Measurements from ENCODE around the gene CGRRF1. TPM values are rescaled to one million over a fixed set of nuclear protein-coding genes. Genes with fewer than 3 reads are reported as not detected.

Gene CGRRF1
- polyA plus RNA-seq, 1 of the 3 experiments (the other 2 are of a cell fraction): 6.4 TPM

- Histone ChIP-seq H3K27me3 (ENCODE audit: insufficient read depth) (no peaks in the 10 kb centered on the region), H3K36me3 (replicated peaks in 1 of 2; ENCODE audit: control insufficient read depth in 1 of 2, insufficient read depth in 2 of 2, low read length in 1 of 2) (no peaks in the 10 kb centered on the region), H2AFZ (ENCODE audit: low read depth) (no peak overlapping the region), H4K20me1 (ENCODE audit: insufficient read depth) (no peaks in the 10 kb centered on the region), H3K9ac (no peak overlapping the region), H3F3A (replicated peaks; ENCODE audit: insufficient read depth) (no peaks in the 10 kb centered on the region), H3K27ac (ENCODE audit: low read depth in 2 of 2, low read length in 1 of 2) (no peak overlapping the region), H3K9me3 (no peaks in the 10 kb centered on the region), H3K4me3 (ENCODE audit: low read depth in 2 of 2, low read length in 1 of 2) (no peak overlapping the region), H3K4me2 (no peak overlapping the region), H3K79me2 (ENCODE audit: insufficient read depth) (no peaks in the 10 kb centered on the region), H3K4me1 (ENCODE audit: control insufficient read depth in 1 of 2, insufficient read depth in 2 of 2, low read depth in 1 of 2, low read length in 1 of 2) (peaks cover 0 to 7% of the 10 kb centered on the region in 2 experiments; a peak in 1 of 4 replicates), H3K9me2 (no peaks in the 10 kb centered on the region)
- DNase-seq: no peak
- ChIA-PET POLR2A (no interaction called here), CTCF (no interaction called here)
- TF ChIP-seq NFIC (IDR thresholded peaks at IDR 0.05; ENCODE audit: borderline replicate concordance) (no peak), SIN3A (IDR thresholded peaks at IDR 0.05; ENCODE audit: borderline replicate concordance, low read depth, low read length) (no peak), EP300 (IDR thresholded peaks at IDR 0.05; ENCODE audit: borderline replicate concordance in 1 of 2, low read depth in 1 of 2, low read length in 1 of 2) (no peak), TCF12 (IDR thresholded peaks at IDR 0.05) (no peak), GABPA (IDR thresholded peaks at IDR 0.05; ENCODE audit: low read depth) (no peak), TAF1 (IDR thresholded peaks at IDR 0.05; ENCODE audit: borderline replicate concordance, low read depth, low read length) (no peak), CHD2 (IDR thresholded peaks at IDR 0.05; ENCODE audit: low read length, partially characterized antibody) (no peak)
These were observed 42.4 kb upstream of the CGRRF1 start for GRCh38 chr14:54467280-54467679.

GRCh38 chr14:54470701-54471100, 39.0 kb upstream of the CGRRF1 start:
- Histone ChIP-seq H3K4me3 (ENCODE audit: low read depth in 2 of 2, low read length in 1 of 2) (no peak overlapping the region), H3F3A (replicated peaks; ENCODE audit: insufficient read depth) (no peaks in the 10 kb centered on the region), H4K20me1 (ENCODE audit: insufficient read depth) (no peaks in the 10 kb centered on the region), H3K9ac (no peak overlapping the region), H3K4me1 (ENCODE audit: control insufficient read depth in 1 of 2, insufficient read depth in 2 of 2, low read depth in 1 of 2, low read length in 1 of 2) (peaks cover 0 to 7% of the 10 kb centered on the region in 2 experiments; a peak in 3 of 4 replicates), H3K27me3 (ENCODE audit: insufficient read depth) (no peaks in the 10 kb centered on the region), H3K9me2 (no peaks in the 10 kb centered on the region), H2AFZ (ENCODE audit: low read depth) (no peak overlapping the region), H3K27ac (ENCODE audit: low read depth in 2 of 2, low read length in 1 of 2) (no peak overlapping the region), H3K79me2 (ENCODE audit: insufficient read depth) (peaks cover 4% of the 10 kb centered on the region; the same call in 1 of the 2 replicates), H3K4me2 (no peak overlapping the region), H3K36me3 (replicated peaks in 1 of 2; ENCODE audit: control insufficient read depth in 1 of 2, insufficient read depth in 2 of 2, low read length in 1 of 2) (peaks cover 19 to 22% of the 10 kb centered on the region in 2 experiments), H3K9me3 (no peaks in the 10 kb centered on the region)
- TF ChIP-seq USF2 (IDR thresholded peaks at IDR 0.05; ENCODE audit: borderline replicate concordance, low read depth, low read length) (no peak), ZBTB33 (IDR thresholded peaks at IDR 0.05; ENCODE audit: borderline replicate concordance, low read depth) (no peak), YY1 (IDR thresholded peaks at IDR 0.05; ENCODE audit: low read depth) (no peak), MEF2A (IDR thresholded peaks at IDR 0.05; ENCODE audit: borderline replicate concordance, low read depth) (no peak), EZH2phosphoT487 (IDR thresholded peaks at IDR 0.05; ENCODE audit: borderline replicate concordance, low read depth) (no peak), TEAD4 (IDR thresholded peaks at IDR 0.05; ENCODE audit: borderline replicate concordance, insufficient read depth) (no peak), FOXJ3 (CRISPR knock-in tag; IDR thresholded peaks at IDR 0.05) (no peak), REST (IDR thresholded peaks at IDR 0.05; ENCODE audit: low read depth, low read length) (no peak), RAD21 (IDR thresholded peaks at IDR 0.05; ENCODE audit: low read length) (no peak)
- no peak for DNase-seq
- 86% methylated on average over 4 of the region's 4 CpGs for WGBS (ENCODE audit: low lambda C conversion rate)
- ChIA-PET CTCF (no interaction called here), POLR2A (no interaction called here)
